Activated CD8-positive, alpha-beta memory T cell treated with anti-CD3 and anti-CD28 coated beads, Interleukin-2, amount 50 U/mL, for 1 hour (primary cell): ENCODE results near the gene MOB3B.

Experiments used
- DNase-seq: peaks from one replicate; pipeline ENCODE4 v3.0.0-alpha.2; 2020; ENCODE audit errors: extremely low read depth

Gene MOB3B

DNA sequence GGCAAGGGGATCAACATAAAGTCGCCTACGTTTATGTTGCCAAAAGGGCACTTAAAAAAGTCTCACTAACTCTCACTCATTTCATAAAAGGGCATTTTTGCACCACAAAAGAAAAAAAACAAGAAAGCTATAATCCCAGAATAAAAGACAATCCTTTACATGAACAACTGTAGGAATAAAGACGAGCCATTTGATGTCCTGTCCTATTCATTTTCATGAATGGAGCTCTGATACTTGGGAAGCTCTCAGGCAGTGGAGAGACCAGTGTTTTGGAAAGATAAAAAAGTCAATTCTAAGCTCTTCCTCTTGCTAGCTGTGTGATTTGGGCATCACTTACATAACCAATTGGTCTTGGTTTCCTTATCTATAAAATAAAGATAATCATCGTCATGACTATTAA lies 137.2 kb downstream of the MOB3B start:
- no peak for DNase-seq

DNA sequence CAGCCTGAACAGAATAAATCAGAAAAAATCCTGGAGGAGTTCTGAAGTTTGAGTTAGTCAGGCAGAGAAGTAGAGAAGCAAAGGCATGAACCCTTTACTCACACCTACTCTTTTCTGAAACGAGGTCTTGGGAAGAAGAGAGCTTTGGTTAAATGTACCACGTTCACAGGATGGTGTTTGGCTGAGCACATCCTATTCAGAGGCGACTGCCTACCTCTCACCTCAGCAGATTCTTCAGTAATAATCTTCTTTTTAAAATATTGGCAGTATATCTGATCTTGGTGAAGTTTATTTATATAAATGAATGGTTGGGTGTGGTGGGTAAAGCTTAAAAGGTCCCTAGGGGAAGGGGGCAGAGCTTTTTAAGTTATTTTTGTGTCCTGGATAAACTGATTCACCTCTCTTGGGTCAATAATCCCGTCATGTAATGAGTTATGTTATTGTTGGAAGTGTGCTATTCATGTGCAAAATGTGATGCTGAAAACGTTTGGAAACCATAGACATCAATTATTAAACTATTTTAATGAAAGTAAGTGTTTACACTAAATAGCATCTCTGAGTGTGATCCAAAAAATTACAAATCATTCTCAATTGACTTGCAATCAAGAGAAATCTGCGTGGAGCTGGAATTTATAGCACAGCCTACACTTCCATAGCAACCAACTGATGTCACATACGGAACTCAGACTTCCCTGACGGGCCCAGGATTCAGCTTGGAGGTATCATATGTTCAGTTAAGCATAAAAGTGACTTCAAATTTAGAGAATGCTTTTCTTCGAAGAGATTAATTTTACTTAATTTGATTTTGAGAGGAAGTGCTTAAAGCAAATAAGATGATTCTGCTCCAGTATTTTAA lies 138.3 kb downstream of the MOB3B start:
- DNase-seq, result no peak

DNA sequence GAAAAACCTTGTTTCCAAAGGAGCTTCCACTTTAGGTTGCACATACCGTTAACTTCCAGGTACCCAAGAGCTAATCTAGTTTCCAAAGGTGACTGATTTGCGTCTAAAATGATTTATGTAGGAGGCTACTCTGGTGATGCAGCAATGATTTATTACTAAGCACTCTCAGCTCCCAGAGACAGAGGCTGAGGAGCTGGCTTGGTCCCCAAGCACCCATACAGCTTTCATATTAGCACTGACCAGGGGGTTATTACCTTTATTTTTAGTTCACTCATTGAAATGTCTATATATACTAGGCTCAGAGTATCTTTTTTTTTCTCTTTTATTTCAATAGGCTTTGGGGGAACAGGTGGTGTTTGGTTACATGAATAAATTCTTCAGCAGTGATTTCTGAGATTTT lies 141.5 kb downstream of the MOB3B start:
- no peak for DNase-seq

DNA sequence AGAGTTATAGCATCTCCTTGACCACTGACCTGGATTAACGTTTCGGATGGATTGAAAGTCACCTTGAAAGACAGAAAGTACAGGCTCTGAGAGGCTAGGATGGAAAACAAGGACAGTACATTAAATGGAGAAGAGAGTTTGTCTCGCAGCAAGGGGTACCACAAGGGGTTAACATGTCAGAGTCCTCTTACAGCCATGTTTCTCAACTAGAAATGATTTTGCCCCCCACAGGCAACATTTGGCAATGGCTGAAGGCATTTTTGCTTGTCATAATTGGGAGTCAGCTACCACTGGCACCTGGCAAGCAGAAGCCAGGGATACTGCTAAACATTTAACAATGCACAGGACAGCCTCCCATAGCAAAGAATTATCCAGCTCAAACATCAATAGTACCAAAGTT lies 141.9 kb downstream of the MOB3B start:
- no peak for DNase-seq

DNA sequence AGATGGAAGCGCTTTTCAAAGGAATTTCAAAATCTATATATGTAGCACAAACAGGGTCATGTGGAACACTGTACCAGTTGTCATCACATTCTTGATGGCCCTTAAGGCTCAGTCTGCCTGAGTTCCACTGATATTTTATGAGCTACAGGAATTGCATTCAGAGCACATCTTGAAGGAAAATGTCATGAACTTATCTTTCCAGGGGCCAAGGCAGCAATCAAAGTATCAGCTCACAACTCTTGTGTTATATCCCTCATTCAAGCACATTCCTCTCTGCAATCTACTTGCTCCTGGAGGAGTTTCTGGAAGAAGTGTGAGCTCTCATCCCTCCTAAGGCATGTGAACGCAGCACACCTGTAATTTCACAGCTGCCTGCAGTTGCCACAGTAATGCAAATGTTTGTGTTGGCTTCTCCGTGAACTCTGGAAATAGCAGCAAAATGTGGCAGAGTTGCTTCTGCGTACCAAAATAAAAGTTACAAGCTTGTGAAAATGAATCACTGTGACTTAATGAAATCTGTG lies 143.0 kb downstream of the MOB3B start:
- DNase-seq, result no peak

DNA sequence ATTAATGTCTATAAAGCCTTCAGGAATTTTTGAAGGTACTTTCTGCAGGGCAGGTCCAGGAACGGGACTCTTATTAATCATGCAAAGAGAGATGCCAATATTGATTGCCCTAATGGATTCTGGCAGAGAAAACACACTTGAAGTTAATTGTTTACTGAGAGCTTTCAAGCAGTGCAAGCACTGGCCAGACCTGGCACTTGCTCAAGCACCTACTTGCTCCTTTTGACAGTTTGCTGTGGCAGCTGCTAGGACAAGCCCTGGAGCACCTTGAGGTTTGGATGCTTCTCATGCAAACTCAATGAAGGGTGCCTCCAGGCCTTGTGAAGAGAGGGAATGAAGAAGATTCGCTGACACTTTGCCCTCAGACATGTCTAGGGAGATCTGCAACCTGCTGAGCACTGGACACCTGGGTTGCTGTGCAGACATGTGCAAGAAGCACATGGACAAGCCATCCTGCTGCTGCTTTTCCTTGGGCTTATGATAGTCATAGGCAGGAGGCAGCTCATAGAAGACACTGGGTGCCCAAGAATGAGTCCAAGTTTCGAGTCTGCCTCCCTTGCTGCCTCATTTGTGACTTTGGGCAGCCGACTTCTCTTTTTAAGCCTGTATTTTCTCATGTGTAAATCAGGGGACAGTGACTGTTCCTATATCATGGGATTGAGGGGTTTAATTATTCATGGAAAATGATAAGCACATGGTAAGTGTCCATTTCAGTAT lies 143.8 kb downstream of the MOB3B start:
- no peak for DNase-seq

DNA sequence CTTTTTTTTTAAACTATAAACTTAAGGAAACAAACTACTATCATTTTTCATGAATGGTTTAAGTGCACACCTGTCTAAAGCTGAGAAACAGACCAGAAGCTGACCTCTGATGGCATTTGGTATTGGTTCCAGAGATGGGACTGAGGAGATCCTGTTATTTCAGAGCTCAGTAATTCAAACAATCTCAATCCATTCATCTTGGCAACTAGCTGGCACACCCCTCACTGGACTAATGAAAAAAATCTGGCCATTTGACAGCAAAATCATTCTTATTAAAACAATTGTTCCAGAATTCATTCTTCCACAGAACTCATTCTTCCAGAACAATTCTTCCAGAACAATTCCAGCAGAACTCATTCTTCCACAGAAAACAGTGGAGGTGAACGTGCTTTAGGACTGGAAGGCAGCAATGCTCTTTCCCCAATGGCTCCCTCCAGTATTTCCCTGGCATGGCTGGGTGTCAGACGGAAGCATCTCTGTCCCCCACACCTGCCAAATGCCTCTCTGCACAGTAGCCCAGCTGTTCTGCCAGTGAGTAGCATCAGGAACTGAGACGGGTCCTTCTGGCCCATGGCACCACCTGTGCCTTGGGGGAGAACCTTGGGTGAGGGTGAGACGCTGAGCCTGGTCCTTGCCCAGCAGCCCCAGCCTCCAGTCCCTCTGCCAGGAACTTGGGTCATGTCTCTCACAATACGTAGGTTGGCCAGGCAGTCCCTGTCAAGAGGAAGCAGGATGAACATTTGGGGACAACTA lies 145.2 kb downstream of the MOB3B start:
- no peak for DNase-seq

DNA sequence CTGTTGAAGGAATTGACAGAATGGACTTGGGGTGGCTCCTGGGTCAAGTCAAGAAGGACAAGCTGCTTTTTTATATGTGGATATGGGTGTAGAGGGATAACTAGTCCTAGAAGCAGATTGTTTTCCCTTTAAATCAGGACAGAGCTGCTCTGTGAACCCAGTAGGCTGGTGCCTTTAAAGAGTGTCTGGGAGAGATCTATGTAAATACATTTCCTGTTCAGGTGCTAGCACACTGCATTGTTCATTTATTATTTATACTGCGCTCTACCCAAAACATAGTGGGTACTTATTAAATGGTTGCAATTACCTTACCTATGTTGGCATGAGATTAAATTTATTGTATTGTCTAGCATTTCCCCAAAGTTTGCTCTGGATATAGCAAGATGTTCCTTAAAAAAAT lies 146.1 kb downstream of the MOB3B start:
- no peak for DNase-seq

DNA sequence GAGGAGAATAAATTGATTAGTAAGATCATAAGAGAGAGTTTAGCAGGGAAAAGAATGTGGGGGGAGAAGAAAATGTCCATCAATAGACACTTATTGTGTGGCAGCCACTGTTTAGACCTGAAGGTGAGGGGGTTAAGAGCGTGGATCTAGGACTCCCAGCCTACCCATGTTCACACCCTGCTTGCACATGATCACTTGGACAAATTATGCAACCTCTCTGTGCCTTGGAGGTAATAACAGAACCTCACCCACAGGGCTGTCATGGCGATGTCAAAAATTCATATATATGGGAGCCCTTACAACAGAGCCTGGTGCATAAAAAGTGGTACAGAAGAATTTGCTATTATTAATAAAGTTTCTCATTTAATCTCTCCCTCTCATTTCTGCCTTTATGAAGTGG lies 146.6 kb downstream of the MOB3B start:
- no peak for DNase-seq

DNA sequence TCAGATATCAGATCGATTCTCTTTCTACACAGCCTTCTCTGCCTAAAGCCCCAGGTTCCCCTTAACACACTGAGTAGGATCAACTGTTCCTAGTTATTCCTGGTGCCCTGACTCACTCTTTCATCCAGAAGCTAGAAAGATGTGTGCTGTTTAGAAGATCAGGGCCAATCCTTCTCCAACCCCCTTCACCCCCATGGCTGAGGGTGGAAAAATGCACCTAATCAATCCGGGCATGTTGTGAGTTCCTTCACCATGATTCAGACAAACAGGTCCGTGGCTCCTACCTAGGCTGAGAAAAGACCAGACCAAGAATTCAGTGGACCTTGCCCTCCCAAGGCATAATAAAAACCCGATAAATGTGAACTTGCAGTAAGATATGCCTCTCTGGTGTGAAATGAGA lies 147.3 kb downstream of the MOB3B start:
- DNase-seq, result no peak

DNA sequence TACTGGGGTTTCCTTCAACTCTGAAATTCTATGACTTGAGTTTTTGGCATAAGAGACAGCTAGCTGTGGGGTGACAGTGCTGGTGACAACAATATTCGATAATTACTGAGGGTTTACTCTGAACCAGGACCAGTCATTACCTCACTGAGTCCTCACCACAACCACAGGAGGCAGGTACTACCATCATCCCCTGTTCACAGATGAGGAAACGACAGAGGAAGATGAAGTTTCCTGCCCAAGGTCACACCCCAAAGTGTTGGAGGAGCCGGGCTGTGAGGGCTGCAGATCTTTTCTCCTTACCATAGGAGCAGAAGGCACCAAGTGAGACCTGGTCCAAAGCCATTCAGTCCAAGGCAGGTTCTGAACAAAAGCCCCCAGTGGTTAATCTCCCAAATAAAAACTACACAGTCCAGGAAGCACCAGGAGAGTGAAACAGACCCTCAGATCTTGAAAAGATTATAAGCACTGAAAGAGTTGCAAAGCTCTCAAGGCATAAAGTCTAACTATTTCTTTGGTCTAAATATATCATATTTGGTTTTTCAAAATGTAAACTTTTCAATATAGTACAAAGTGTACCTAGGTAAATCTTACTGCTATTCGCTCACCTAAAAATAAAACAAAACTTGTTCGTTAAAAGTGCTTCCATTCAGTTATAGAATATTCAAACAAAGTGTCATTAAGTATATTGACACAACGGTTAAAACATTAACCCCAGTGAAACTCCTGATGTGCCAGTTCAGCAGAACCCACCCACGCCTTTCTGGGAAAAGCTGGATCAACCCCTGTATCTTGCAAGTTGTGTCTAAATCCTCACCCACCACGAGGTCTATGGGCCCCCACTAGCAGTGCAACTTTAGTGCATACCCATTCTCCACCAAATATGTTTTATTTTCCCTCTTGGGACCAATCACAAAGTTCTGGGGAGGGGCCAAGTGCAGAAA lies 150.0 kb downstream of the MOB3B start:
- DNase-seq, result no peak

DNA sequence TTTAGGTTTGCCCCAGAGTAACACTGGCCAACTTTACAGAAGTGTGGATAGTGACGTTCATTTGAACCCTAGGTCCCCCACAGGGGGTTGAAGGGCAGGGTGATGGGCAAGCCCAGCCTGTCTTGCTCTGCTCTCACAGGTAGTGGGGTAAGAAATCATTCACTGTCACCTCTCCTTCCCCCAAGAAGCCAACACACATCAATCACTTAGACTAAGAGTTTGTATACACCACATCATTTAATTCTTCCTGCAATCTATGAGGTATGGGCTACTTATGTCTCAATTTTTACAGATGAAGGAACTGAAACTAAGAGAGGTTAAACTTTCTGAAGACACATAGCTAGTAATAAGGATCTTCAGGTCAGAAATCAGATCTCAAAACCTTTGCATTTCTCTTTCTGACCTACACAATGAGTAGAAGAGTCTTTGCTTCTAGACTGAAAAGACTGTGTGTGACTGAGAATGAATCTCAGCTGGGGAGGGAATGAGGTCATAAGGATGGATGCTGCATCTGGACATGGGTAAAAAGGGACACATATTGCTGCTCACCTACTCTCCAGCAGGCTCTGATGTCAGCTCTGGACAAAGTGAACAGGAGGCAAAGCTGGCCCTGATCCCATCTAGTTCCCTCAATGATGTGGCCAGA lies 151.7 kb downstream of the MOB3B start:
- DNase-seq, result no peak

DNA sequence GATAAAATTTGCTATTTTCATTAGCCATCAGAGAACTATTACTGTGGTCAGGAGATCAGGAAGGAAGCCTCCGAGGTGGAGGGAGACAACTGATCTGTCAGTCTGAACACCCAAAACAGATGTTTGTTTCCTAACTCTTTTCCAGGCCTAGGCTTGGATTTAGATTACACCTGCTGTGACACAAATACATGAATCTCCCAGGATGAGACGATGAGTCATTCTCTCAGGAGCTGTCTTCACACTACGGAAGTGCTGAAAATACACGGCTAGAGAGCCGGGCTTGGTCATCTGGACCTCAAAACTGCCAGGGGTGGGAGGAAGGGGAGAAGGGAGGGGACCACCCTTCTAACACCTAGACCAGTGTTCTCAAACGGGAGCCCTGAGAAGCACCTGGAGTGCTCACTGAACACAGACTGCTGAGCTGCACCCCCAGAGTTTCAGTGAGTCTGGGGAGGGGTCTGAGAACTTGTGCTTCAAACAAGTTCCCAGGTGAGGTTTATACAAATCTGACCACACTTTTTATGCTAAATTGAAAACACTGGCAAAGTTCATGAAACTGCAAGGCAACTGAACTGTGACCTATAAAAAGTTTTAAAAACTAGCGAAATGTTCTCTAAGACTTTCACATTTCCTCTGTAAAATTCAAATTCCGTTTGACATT lies 152.3 kb downstream of the MOB3B start:
- no peak for DNase-seq

DNA sequence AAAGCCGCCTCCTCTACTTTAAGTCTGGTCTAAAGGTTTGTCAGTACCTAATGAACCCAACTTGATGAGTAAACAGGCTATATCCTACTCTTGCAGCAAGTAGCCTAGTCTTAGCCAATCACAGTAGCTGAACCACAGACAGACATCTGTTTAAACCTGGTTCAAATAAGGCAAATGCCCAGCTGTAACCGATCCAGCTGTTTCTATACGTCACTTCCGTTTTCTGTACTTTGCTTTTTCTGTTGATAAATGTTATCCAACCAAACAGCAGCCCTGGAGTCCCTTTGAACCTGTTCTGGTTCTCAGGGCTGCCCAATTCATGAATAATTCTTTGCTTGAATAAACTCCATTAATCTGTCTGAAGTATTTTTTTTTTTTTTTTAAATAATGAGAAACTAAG lies 155.8 kb downstream of the MOB3B start:
- DNase-seq, result no peak

DNA sequence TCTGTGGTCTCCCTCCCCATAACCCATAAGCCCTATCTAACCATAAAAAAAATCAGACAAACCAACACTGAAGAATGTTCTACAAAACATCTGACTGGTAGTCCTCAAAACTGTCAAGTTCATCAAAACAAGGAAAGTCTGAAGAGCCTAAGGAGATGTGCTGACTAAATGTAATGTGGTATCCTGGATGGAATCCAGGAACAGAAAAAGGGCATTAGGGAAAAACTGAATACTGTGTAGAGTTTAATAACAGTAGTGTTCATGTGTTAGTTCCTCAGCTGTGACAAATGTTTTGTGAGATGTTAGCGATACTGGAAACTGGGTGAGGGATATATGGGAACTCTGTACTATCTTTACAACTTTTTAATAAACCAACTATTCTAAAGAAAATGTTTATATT lies 157.0 kb downstream of the MOB3B start:
- DNase-seq, result no peak

DNA sequence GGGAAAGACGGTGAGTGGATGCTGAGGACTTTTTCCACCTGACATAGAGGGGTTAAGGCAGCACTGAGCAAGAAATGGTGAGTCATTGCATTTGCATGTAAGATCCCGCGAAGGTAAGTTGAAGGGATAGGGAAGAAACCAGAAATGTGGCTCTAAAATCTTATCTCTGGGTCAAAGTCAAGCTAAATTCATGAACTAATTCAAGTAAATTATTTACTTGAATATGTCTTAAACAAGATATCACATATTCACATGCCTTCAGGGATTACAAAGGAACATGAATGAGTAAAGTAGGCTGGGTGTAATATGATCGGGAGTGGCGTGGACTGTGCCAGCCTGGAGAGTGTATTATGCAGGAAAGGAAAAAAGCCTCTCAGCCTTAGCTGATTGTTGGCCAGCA lies 158.2 kb downstream of the MOB3B start:
- no peak for DNase-seq

DNA sequence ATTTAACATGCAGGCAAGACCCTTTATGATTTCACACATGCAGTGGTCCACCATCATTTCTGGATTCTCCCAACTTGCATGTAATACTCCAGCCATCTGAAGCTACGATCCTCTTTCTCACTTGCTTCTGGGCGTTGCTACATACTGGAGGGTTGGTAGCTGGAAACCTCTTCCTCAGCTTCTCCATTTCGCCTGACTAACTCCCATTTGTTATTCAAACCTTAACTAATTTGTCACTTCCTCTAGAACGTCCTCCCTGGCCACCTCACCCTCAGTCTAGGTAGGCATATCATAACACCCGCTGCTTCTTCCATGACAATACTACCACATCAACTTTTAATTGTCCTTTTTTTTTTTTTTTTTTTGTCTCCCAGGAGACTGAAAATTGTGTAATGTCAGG lies 160.0 kb downstream of the MOB3B start:
- no peak for DNase-seq

DNA sequence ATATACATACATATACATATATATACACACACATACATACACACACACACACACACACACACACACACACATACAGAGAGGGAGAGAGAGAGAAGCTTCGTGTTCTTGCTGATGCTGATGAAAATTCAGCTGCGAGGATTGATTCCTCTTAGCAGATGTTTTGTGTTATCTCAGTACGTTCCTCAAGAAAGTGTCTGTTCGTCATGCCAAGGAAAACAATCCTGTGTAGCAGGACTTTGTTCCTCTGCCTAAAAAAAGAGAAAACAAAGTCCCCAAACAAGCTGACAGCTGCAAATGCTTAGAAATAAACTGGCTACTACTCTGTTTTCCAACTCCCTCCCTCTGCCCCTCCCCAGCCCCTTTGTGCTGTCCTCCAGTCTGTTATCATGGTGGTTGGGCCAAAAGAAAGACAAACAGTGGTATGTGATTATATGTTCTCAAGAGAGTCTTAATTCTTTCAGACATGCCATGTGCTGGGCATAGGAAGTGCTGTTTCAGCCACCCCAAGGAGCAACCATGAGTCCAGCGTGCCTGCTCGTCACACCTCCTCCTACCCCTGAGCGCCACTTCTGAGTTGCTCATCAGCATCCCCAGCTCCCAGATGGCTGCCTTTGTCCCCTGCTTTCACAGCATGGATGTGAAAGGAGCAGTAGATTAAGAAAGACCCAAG lies 161.2 kb downstream of the MOB3B start:
- DNase-seq, result no peak

DNA sequence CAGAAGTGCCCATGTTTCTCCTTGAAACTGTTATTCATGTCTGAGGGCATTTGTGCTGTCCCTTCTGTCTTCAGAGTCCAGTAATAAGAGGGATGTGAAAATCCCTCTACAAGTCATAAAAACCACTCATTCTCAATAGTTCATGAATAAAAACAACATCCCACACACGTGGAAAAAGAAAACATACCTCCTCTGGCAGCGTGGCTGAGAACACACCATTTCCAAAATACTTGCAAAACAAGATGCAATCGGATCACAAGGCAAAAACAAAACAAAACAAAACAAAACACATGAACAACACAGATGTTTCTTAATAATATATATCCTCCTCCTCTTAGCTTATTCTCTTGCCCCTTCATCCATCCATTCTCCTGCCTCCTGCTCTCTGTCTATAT lies 161.7 kb downstream of the MOB3B start:
- DNase-seq, result no peak
